GM19193 (cell line): ENCODE data around the gene GADL1.

Experiments used
- POLR2A ChIP-seq: IDR thresholded peaks from 4 replicates; pipeline ENCODE4 v1.6.1; 2011; ENCODE audit not compliant: insufficient read depth, insufficient read length; ENCODE audit errors: extremely low read depth

GADL1 gene

GRCh38 chr3:30761374-30761773 is 133.1 kb downstream of the GADL1 start:
- TF ChIP-seq POLR2A, result no peak

DNA sequence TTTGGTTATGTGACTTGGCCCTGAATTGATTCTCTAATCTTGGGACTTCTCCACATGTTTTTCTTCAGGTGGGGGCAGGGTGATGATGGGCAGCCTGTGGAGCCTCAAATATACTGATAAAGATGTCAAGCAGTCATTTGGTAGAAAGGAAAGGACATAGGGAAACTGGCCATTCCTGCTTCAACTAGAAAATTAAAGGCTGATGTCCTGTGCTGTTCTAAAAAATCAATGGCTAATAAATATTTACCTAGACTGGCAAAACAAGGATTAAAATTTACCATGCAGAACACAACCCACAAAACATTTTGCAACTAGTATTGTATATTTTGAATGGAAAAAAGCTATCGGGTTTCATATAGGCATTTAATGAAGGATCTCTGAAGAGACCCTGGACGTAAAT is 133.7 kb downstream of the GADL1 start:
- TF ChIP-seq POLR2A, result no peak

- TF ChIP-seq POLR2A, result no peak
These were observed 134.3 kb downstream of the GADL1 start for GRCh38 chr3:30760040-30760695.

- no peak for TF ChIP-seq POLR2A
These were observed 138.2 kb downstream of the GADL1 start for GRCh38 chr3:30756218-30756617.

GRCh38 chr3:30754426-30754825 is 140.0 kb downstream of the GADL1 start:
- TF ChIP-seq POLR2A, result no peak

- no peak for TF ChIP-seq POLR2A
These were observed 140.7 kb downstream of the GADL1 start for GRCh38 chr3:30753766-30754165.

DNA sequence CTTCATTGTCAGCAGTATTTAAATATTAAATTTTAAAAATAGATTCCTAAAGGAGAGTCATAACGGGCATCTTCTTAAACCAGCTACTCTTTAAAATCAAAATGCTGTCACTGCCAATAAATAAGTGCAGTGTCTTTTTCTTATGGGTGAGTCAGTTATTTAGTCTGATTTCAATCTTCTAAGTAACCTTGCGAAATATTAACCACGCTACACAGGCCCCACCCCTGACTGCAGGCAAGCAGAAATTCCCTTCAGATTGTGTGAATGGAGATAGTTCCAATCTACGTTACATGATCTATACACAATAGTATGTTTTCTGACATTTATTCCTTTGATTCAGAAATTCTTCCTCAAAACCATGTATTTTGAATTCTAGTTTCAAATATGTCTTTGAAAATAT is 141.5 kb downstream of the GADL1 start:
- no peak for TF ChIP-seq POLR2A

- TF ChIP-seq POLR2A, result no peak
These were observed 142.0 kb downstream of the GADL1 start for GRCh38 chr3:30752491-30752890.

- TF ChIP-seq POLR2A, result no peak
These were observed 142.7 kb downstream of the GADL1 start for GRCh38 chr3:30751610-30752299.

GRCh38 chr3:30750967-30751366 is 143.5 kb downstream of the GADL1 start:
- no peak for TF ChIP-seq POLR2A

- no peak for TF ChIP-seq POLR2A
These were observed 145.2 kb downstream of the GADL1 start for GRCh38 chr3:30749230-30749629.

- no peak for TF ChIP-seq POLR2A
These were observed 146.6 kb downstream of the GADL1 start for GRCh38 chr3:30747771-30748281.

- TF ChIP-seq POLR2A, result no peak
These were observed 150.7 kb downstream of the GADL1 start for GRCh38 chr3:30743641-30744317.

DNA sequence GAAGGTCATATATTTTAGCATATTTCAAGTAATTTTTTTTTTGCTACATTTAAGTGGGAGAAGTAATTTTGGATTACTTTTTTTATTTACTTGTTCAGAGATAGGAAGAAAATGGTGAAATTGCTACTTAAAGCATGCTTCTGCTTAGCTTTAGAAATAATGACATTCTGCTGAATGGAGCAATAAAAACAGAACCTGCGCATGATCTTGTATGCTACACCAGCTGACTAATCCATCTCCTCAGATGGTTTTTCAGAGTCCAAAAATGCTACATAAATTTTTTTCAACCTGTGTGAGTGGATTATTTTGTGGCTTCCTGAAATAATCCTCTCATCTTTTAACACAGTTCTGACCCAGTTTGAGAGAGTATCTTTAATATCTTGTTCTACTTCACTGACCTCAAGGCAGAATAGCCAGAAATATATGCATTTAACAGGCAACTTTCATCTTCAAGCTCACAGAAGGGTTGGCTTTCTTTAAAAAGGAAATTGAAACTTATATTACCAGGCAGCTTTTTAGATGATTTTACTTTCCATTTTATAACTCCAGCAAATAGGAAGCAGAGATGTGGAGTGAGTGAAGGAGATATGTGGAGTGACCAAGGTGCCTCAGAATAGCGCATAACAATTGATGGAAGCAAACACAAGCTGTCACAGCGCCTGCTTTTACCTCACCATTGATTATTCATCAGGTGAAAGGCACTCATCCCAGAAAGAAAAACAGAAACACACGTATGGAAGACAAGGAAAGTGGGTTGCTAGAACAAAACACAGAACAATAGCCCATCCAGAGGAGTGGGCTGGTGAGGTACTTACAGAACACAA is 151.5 kb downstream of the GADL1 start:
- no peak for TF ChIP-seq POLR2A

- no peak for TF ChIP-seq POLR2A
These were observed 152.6 kb downstream of the GADL1 start for GRCh38 chr3:30741889-30742288.
